A549 (cell line): ENCODE measurements around the gene PDYN. TPM values are rescaled to one million over a fixed set of nuclear protein-coding genes. Genes with fewer than 3 reads are reported as not detected.

Experiments
- ATAC-seq, 2 experiments: fragments of 200-7000 bp in 1 of 2; fragments of >200 bp in 1 of 2; cut with Nextera tagmentation in 1 of 2; cut with Tn5 transposase in 1 of 2; 3 replicates each; pipeline versions ENCODE4 v1.8.0 to v1.9.1; 2018 to 2020; ENCODE audit warnings: mild to moderate bottlenecking in 1 of 2, moderate library complexity in 1 of 2
- CTCF ChIA-PET: fragments of 300-600 bp; sonication (Branson Sonifier 250); formaldehyde crosslinking; extraction: SDS; loops from one replicate; lab custom pipeline; 2021; ENCODE audit warnings: antibody characterized with exemption, inconsistent platforms; lab: Yijun Ruan, JAX
- POLR2A ChIA-PET: fragments of 350-600 bp; formaldehyde crosslinking; extraction: SDS; loops from one replicate; lab custom pipeline; 2021; ENCODE audit warnings: antibody characterized with exemption, inconsistent platforms; lab: Yijun Ruan, JAX
- DNase-seq, 2 experiments: peaks; one replicate each; pipeline versions ENCODE4 v3.0.0 to v3.0.0-alpha.2; 2011 to 2016; ENCODE audit warnings: low read depth in 1 of 2, low spot score in 1 of 2
- FAIRE-seq: peaks from 2 replicates; lab custom pipeline; 2011; peaks lifted over from hg19 to GRCh38; lab: Jason Lieb, UNC
- H3K27ac ChIP-seq, 2 experiments: fragments of >200 bp; sonication (Bioruptor Twin); formaldehyde crosslinking; 3 replicates each; pipeline ENCODE4 v1.5.1; 2016 to 2017
- H3K4me1 ChIP-seq: fragments of >200 bp; sonication (Bioruptor Twin); formaldehyde crosslinking; 3 replicates; pipeline ENCODE4 v1.6.1; 2016
- H3K4me2 ChIP-seq: fragments of >200 bp; sonication (Bioruptor Twin); formaldehyde crosslinking; 3 replicates; pipeline ENCODE4 v1.6.1; 2016
- H3K4me3 ChIP-seq: fragments of >200 bp; sonication (Bioruptor Twin); formaldehyde crosslinking; 3 replicates; pipeline ENCODE4 v1.5.1; 2016
- H3K9me3 ChIP-seq: fragments of >200 bp; sonication (Bioruptor Twin); formaldehyde crosslinking; 3 replicates; pipeline ENCODE4 v1.6.1; 2016
- CEBPB ChIP-seq, 2 experiments: fragments of >200 bp in 1 of 2; sonication (Bioruptor Twin) in 1 of 2; formaldehyde crosslinking in 1 of 2; IDR thresholded peaks; 2 replicates each; pipeline ENCODE4 v1.6.1; 2012 to 2016
- CHD4 ChIP-seq: fragments of 200-600 bp; sonication (generic); IDR thresholded peaks from 2 replicates; pipeline ENCODE4 v1.6.1; 2016; ENCODE audit warnings: antibody characterized with exemption, mild to moderate bottlenecking, borderline replicate concordance
- CTCF ChIP-seq: fragments of >200 bp; sonication (Bioruptor Twin); formaldehyde crosslinking; IDR thresholded peaks from 3 replicates; pipeline ENCODE4 v1.5.1; 2016
- EHMT2 ChIP-seq: fragments of 200-600 bp; sonication (generic); IDR thresholded peaks from 2 replicates; pipeline ENCODE4 v1.6.1; 2016; ENCODE audit warnings: antibody characterized with exemption, low read depth, mild to moderate bottlenecking, moderate library complexity
- ESRRA ChIP-seq: fragments of 150-350 bp; IDR thresholded peaks from 2 replicates; pipeline ENCODE4 v1.6.1; 2014; ENCODE audit warnings: mild to moderate bottlenecking, low read length, borderline replicate concordance
- HOXB13 ChIP-seq: fragments of 250-450 bp; sonication (Bioruptor Pico); IDR thresholded peaks from 2 replicates; pipeline ENCODE4 v1.5.0; 2020; ENCODE audit warnings: low read depth, mild to moderate bottlenecking, moderate library complexity
- MAX ChIP-seq: IDR thresholded peaks from 2 replicates; pipeline ENCODE4 v1.6.1; 2012
- POLR2AphosphoS2 ChIP-seq: conservative IDR thresholded peaks from 2 replicates; pipeline ENCODE4 v1.6.1; 2012; ENCODE audit warnings: low read length, improper control_type of control experiment, inconsistent platforms
- RAD21 ChIP-seq, 2 experiments: fragments of >200 bp in 1 of 2; sonication (Bioruptor Twin) in 1 of 2; formaldehyde crosslinking in 1 of 2; IDR thresholded peaks in 1 of 2; conservative IDR thresholded peaks in 1 of 2; 2 replicates in 1 of 2; 3 replicates in 1 of 2; pipeline ENCODE4 v1.6.1; 2012 to 2018; ENCODE audit warnings: inconsistent platforms in 1 of 2
- REST ChIP-seq: fragments of 200-600 bp; sonication (generic); IDR thresholded peaks from 2 replicates; pipeline ENCODE4 v1.6.1; 2016; ENCODE audit warnings: antibody characterized with exemption, mild to moderate bottlenecking, moderate library complexity
- SMC3 ChIP-seq: fragments of >200 bp; sonication (Bioruptor Twin); formaldehyde crosslinking; IDR thresholded peaks from 3 replicates; pipeline ENCODE4 v1.6.1; 2018; ENCODE audit warnings: inconsistent platforms
- TP53 ChIP-seq: fragments of 250-450 bp; sonication (Bioruptor Pico); IDR thresholded peaks from 2 replicates; pipeline ENCODE4 v1.5.0; 2021; ENCODE audit warnings: mild to moderate bottlenecking, moderate library complexity
- ZFP36 ChIP-seq: fragments of 450-650 bp; IDR thresholded peaks from 2 replicates; pipeline ENCODE4 v1.6.1; 2014; ENCODE audit warnings: borderline replicate concordance; ENCODE audit not compliant: partially characterized antibody
- WGBS: methylation state at CpG from one replicate; pipeline ENCODE4 v1.1.6; 2017; ENCODE audit errors: missing lambda C conversion rate; 5-methylcytosine and 5-hydroxymethylcytosine counted together
- polyA plus RNA-seq, 4 experiments: library from polyadenylated mRNA; depleted of rRNA in 3 of 4; stranded (reverse); fragments of >200 nt; fragmentation: RNase III in 1 of 4; extraction: RNeasy Plus Mini Kit Qiagen cat#74134 plus additional on column Dnase treatment in 1 of 4; gene quantifications; 2 replicates in 3 of 4; 3 replicates in 1 of 4; pipeline ENCODE4 v1.2.3, GENCODE V29; 2011 to 2017

Gene PDYN
- polyA plus RNA-seq, 2 of the 4 experiments (the other 2 are of a cell fraction), result not detected

DNA sequence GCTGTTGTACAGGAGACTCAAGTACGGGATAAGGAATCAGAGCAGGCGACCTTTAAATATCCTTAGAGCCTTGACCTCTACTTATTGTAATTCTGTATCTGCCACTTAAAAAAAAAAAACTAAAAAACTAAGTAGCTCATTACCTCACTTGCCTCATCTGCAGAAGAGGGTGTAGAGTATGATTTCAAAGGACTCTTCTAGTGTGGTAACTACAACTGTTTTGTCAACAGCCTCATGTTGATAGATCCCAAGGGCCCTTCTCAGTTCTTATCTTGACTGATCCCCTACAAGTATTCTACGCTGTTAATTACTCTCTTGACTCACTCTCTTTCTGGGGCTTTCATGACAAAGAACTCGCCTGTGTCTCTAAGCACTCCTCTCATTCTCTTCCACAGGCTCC is 16.7 kb upstream of the PDYN start (continued):
- TF ChIP-seq ESRRA, result no peak
- TF ChIP-seq TP53, result no peak
- no peak for TF ChIP-seq POLR2AphosphoS2
- no peak for TF ChIP-seq ZFP36
- TF ChIP-seq CHD4, result no peak
- TF ChIP-seq HOXB13, result no peak
- no peak for TF ChIP-seq EHMT2
- TF ChIP-seq, all 56 proteins: peak for 0

- POLR2A ChIA-PET, result interaction anchor here (0.8 kb wide), 1 partner anchor 96 kb away, joined by 3 read pairs; no protein-coding TSS in a partner anchor
- no peak for FAIRE-seq
Measured at GRCh38 chr20:2006452-2007361, 12.8 kb upstream of the PDYN start.

More at GRCh38 chr20:2006452-2007361, 12.8 kb upstream of the PDYN start:
- peak; percentile 84 for TF ChIP-seq CTCF
- 0 out of 2 replicates have a peak, but pooled peaks have one; percentile 20 for TF ChIP-seq MAX
- TF ChIP-seq RAD21 (conservative IDR thresholded peaks at IDR 0.05 in 1 of 2, IDR thresholded peaks at IDR 0.05 in 1 of 2), result peak; percentile 56 to 63
- TF ChIP-seq CEBPB (IDR thresholded peaks at IDR 0.05), result no peak
- no peak for TF ChIP-seq REST
- TF ChIP-seq CHD4, result no peak
- peak; percentile 73 for TF ChIP-seq SMC3
- CTCF ChIA-PET, result interaction anchor here (0.7 to 6.9 kb wide), 55 partner anchors 9 to 451 kb away, joined by 3 to 100 read pairs (median 4); partner anchors contain the start of genes PDYN and STK35
- Histone ChIP-seq H3K4me2 (no peak overlapping the region), H3K9me3 (no peaks in the 10 kb centered on the region), H3K4me3 (no peak overlapping the region), H3K27ac (no peak overlapping the region), H3K4me1 (no peaks in the 10 kb centered on the region)
- WGBS, result 7% methylated on average over 20 of the region's 20 CpGs
- DNase-seq, result peak in 1 of 2 experiments; percentile 50
- peak; percentile 49 to 87; a peak in 4 of 6 replicates for ATAC-seq
